22Rv1 (cell line): ENCODE measurements around the gene RPS10.

Experiments used
- H3K27ac ChIP-seq: fragments of 450-650 bp; 2 replicates; pipeline ENCODE4 v1.5.1; 2017
- ZFX ChIP-seq: fragments of 450-650 bp; IDR thresholded peaks from 2 replicates; pipeline ENCODE4 v1.6.1; 2017; ENCODE audit warnings: antibody characterized with exemption, borderline replicate concordance
- TF ChIP-seq, protein P1 (sequence below): fragments of 450-650 bp; IDR thresholded peaks from 2 replicates; pipeline ENCODE4 v1.5.1; 2017; ENCODE audit warnings: mild to moderate bottlenecking

The RPS10 gene

DNA sequence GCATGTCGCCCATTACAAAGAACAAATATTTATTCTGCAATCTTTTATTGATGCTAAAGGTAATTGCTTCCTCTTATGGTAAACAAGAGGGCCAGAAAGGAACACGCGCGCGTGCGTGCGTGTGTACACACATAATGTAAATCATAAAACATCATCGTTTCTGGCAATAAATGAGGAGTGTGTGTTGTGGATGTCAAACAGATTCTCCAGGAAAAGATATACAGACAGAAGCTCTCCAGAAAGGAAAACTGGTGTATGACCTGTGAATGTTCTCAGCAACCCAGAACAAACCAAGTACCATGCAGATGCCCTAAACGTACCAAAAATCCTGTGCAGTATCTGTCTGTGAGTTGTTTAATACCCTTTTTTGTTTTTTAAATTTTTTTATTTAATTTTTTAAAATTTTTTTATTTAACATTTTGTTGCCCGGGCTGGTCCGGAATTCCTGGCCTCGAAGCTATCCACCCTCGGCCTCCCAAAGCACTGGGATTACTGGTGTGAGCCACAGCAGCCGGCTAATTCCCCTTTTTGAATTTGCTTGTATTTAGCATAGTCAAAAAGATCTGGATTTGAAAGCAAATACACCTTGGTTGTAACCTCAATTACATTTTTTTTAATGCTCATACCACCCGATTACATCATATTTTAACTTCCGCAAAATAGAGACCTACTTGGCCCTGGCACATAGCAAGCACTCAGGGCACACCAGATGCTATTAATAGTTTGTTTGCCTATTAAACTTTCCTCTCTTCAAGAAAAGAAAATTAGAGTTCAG, 32.5 kb downstream of the RPS10 start:
- TF ChIP-seq, protein P1, sequence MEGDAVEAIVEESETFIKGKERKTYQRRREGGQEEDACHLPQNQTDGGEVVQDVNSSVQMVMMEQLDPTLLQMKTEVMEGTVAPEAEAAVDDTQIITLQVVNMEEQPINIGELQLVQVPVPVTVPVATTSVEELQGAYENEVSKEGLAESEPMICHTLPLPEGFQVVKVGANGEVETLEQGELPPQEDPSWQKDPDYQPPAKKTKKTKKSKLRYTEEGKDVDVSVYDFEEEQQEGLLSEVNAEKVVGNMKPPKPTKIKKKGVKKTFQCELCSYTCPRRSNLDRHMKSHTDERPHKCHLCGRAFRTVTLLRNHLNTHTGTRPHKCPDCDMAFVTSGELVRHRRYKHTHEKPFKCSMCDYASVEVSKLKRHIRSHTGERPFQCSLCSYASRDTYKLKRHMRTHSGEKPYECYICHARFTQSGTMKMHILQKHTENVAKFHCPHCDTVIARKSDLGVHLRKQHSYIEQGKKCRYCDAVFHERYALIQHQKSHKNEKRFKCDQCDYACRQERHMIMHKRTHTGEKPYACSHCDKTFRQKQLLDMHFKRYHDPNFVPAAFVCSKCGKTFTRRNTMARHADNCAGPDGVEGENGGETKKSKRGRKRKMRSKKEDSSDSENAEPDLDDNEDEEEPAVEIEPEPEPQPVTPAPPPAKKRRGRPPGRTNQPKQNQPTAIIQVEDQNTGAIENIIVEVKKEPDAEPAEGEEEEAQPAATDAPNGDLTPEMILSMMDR: no peak
- TF ChIP-seq ZFX: no peak
- H3K27ac ChIP-seq: peak overlapping the region; percentile 72

DNA sequence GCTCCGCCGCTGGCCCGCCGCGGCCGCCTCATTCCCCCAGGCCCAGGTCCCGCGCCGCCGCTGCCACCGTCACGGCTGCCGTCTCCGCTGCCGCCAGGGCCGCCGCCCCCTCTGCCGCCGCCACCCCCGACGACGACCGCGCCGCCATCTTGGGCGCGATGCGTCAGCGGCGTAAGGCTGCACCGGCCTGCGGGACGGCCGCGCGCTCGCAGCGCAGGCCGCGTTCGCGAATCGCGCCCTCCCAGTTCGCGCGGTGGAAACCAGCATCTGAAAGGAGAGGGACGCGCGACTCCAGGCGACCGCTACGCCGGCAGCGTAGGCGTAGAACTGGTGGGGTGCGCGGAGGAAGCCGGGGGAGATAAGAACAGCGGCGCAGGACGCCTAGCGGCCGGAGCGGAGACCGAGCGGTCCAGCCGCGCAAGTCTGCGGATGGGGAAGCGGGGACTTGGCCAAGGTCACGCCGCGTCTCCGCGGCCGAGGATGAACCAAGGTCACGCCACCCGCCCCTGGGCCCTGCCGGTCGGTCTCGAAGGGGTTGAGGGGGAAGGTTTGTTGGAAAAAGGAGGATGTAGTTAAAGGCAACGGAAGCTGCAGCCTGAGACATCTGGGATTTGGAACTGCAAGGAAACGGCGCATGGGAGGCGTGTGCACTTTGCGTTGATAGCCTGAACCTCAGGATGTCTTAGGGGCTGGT, 33.2 kb downstream of the RPS10 start, which contains the start of gene NUDT3:
Gene NUDT3, minus strand, starts transcription at position 173 of the 694 bp plus-strand sequence. CDS start 307 bp downstream, outside the sequence.
- no peak for TF ChIP-seq ZFX
- TF ChIP-seq, protein P1: peak; percentile 73
- peak within 1 kb of the TSS; percentile 72 for H3K27ac ChIP-seq

DNA sequence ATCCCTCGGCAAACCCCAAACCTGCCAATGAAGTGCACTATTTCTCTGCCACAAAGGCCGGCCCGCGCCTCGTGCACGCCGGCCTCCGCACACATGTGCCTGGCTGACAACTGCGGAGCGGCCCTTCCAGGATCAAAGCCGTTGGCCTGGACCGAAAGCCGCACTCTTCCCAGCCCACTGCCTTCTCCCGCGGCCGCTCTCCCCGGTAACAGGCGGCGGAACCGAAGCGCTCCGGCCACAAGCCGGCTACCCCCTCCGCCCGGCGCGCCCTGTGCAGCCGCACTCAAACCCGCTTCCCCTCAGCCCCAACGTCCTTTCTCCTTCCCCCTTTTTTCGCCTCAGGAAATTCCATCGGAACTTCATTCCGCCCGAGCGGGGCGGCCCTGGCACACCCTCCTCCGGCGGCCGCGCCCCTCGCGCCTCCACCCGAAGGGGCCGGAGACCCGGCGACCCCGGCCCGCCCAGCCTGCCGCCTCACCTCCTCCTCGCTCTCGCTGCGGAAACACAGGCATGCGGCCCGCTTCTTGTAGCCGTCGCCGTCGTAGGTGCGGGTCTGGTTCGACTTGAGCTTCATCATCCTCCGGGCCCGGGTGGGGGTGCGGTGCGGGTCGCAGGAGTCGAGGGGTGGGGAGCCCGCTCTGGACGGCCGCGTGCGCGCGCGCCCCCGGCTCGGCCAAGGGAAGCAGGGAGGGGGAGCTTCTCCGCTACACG, 33.9 kb downstream of the RPS10 start:
- TF ChIP-seq ZFX: no peak
- TF ChIP-seq, protein P1: no peak
- peak overlapping the region; percentile 72 for H3K27ac ChIP-seq

DNA sequence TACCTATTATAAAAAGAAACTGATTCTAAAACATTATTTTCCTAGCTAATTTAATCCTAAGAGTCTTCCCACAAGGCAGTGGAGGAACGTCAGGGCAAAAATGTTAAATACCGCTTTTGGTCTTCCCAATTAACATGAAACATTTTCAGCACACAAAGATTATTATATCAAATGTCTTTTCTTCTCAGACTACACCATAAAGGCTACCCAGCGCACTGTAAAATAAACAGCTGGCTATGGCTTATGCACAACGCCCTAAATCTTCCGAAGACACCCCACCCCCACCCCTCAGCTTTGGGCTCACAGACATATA, 34.4 kb downstream of the RPS10 start:
- H3K27ac ChIP-seq: peak overlapping the region; percentile 72

DNA sequence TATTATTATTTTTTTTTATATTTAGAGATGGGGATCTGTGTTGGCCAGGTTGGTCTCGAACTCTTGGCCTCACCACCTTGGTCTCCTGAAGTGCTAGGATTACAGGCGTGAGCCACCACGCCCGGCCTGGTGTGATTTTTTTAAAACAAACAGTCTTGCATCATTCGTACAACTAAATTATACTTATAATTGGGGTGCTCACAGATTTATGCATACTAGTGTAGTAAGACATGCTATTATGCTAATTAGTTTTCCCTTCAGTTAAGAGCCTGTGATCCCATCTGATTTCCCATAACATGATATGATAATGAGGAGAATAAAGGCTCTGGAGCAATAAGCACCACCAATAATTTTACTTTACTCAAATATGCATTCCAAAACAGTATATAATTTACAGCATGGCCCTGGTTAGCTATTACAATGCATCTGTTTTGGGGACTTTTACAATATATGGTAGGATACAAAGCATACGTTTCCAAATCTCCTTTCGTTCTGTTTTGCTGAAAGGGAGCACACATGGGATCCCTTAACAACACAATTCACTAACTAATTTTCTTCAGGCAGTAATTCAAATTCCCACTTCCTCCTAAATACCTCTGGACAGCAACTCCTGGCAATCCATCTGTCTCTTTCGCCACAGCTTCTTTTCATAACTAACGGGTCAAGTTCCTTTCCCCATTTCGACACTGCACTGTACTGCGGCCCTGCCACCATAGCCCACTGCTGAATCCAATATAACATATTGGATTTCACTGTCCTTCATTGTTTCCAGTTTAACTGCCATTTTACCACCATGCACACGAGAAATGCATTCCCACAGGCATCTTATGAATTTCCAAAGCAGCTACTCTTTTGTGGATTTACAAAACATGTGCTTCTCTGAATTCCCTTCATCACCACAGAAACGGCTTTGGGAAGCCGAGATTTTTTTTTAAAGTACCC, 35.1 kb downstream of the RPS10 start:
- H3K27ac ChIP-seq: peak overlapping the region; percentile 72
- TF ChIP-seq, protein P1: no peak
- TF ChIP-seq ZFX: no peak

More for the DNA sequence above, 34.4 kb downstream of the RPS10 start:
- TF ChIP-seq, protein P1: no peak
- no peak for TF ChIP-seq ZFX

DNA sequence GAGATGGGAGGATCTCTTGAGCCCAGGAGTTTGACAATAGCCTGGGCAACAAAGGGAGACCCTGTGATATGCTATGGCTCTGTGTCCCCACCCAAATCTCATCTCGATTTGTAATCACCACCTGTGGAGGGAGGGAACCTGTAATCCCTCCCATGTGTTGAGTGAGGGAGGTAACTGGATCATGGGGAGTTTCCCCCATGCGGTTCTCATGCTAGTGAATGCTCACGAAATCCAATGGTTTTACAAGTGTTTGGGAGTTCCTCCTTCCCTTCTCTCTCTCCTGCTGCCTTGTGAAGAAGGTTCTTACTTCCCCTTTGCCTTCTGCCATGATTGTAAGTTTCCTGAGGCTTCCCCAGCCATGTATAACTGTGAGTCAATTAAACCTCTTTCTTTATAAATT, 36.8 kb downstream of the RPS10 start:
- TF ChIP-seq, protein P1: no peak
- no peak for TF ChIP-seq ZFX
- H3K27ac ChIP-seq: no peak overlapping the region
